ENCODE measurements around the gene RNASEH2B.

Gene RNASEH2B

GRCh38 chr13:50909605-50910484 is at the start of gene RNASEH2B:
Gene RNASEH2B, plus strand, starts transcription at chr13:50909791. Its CDS starts 286 bp downstream, at chr13:50910077.
- POLR2A ChIA-PET = no interaction called here
- peak; percentile 84 for DNase-seq (ENCODE audit: extremely low spot score)
- TF ChIP-seq CTCF (IDR thresholded peaks at IDR 0.05; ENCODE audit: control extremely low read depth, extremely low read depth, low read depth, missing control alignments) = no peak
- CTCF ChIA-PET = interaction anchor here (0.7 to 5.8 kb wide), 8 partner anchors 8 to 974 kb away, joined by 3 to 54 read pairs (median 7); partner anchors contain the start of genes SPRYD7 and TRIM13

GRCh38 chr13:50864492-50864891 is 45.1 kb upstream of the RNASEH2B start:
- ChIA-PET POLR2A (no interaction called here), CTCF (interaction anchor here (1.0 to 1.5 kb wide), 5 partner anchors 12 to 28 kb away, joined by 3 to 5 read pairs (median 3); no protein-coding TSS in a partner anchor)
- TF ChIP-seq CTCF (IDR thresholded peaks at IDR 0.05; ENCODE audit: control extremely low read depth, extremely low read depth, low read depth, missing control alignments) = no peak
- DNase-seq (ENCODE audit: extremely low spot score) = no peak

GRCh38 chr13:50866817-50867636 is 42.6 kb upstream of the RNASEH2B start:
- CTCF ChIA-PET = no interaction called here
- no peak for DNase-seq (ENCODE audit: extremely low spot score)
- POLR2A ChIA-PET = no interaction called here
- no peak for TF ChIP-seq CTCF (IDR thresholded peaks at IDR 0.05; ENCODE audit: control extremely low read depth, extremely low read depth, low read depth, missing control alignments)

GRCh38 chr13:50867637-50867945 is 42.0 kb upstream of the RNASEH2B start:
- ChIA-PET POLR2A (no interaction called here), CTCF (no interaction called here)
- TF ChIP-seq CTCF (IDR thresholded peaks at IDR 0.05; ENCODE audit: control extremely low read depth, extremely low read depth, low read depth, missing control alignments) = no peak
- no peak for DNase-seq (ENCODE audit: extremely low spot score)

GRCh38 chr13:50871405-50871804 is 38.2 kb upstream of the RNASEH2B start:
- POLR2A ChIA-PET = no interaction called here
- no peak for DNase-seq (ENCODE audit: extremely low spot score)
- CTCF ChIA-PET = no interaction called here
- TF ChIP-seq CTCF (IDR thresholded peaks at IDR 0.05; ENCODE audit: control extremely low read depth, extremely low read depth, low read depth, missing control alignments) = no peak

GRCh38 chr13:50873467-50873866 is 36.1 kb upstream of the RNASEH2B start:
- CTCF ChIA-PET = no interaction called here
- POLR2A ChIA-PET = no interaction called here
- DNase-seq (ENCODE audit: extremely low spot score) = no peak
- no peak for TF ChIP-seq CTCF (IDR thresholded peaks at IDR 0.05; ENCODE audit: control extremely low read depth, extremely low read depth, low read depth, missing control alignments)
